Measurements from ENCODE around the gene SNX21.
A peak's percentile ranks its signal among the peaks of the same experiment; 100 is the strongest.
"Not testable (repeated sequence)": the region's sequence is repeated elsewhere in the genome, so short reads cannot be mapped to it uniquely, and the experiment has no call there.

The SNX21 gene

DNA sequence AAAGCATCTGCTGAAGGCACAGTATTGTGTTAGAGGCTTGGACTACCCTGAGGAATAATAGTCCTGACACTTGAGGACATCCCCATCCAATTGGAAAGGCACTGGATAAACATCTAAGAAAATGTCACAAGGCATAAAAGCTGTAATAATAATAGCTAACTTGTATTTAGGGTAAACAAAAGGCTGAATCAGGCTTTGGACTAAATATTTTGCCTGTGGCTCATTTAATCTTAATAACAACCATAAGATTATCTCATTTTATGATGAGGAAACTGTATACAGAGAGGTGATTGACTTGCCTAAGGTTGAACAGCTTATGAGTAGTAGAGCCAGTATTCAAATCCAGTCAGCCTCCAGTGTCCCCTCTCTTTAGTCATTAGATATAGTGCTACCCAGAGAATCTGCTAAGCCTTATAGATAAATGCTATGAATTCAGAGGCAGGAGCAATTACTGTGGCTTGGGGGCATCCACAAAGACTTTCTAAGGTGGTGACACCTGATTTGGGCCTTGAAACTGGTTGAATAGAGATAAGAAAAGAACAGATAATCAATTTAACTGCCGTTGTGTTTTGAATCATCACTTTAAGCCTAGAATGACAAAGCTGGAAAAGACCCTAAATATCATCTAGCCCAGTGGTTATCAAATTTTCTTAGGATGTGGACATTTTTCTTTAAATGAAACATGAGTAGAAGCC is 40.0 kb downstream of the SNX21 start:
- no peak for DNase-seq (ENCODE audit: low read depth, low spot score)
- Histone ChIP-seq H3K9me3 (ENCODE audit: insufficient read depth, low read length) (no peaks in the 10 kb centered on the region), H3K27me3 (ENCODE audit: insufficient read depth, insufficient read length) (no peaks in the 10 kb centered on the region), H3K36me3 (ENCODE audit: insufficient read depth, insufficient read length, low read length) (peaks cover 17% of the 10 kb centered on the region), H3K4me3 (ENCODE audit: insufficient read length, low read depth) (no peak overlapping the region), H3K4me1 (ENCODE audit: insufficient read depth, insufficient read length) (peaks cover 7% of the 10 kb centered on the region), H3K9ac (ENCODE audit: insufficient read length, low read depth) (no peak overlapping the region)
- TF ChIP-seq ZNF274 (IDR thresholded peaks at IDR 0.05; ENCODE audit: low read depth, low read length) (no peak), YY1 (IDR thresholded peaks at IDR 0.05; ENCODE audit: insufficient read depth, insufficient read length) (no peak), SUZ12 (IDR thresholded peaks at IDR 0.05; ENCODE audit: extremely low read depth, insufficient read depth, insufficient read length) (no peak)

DNA sequence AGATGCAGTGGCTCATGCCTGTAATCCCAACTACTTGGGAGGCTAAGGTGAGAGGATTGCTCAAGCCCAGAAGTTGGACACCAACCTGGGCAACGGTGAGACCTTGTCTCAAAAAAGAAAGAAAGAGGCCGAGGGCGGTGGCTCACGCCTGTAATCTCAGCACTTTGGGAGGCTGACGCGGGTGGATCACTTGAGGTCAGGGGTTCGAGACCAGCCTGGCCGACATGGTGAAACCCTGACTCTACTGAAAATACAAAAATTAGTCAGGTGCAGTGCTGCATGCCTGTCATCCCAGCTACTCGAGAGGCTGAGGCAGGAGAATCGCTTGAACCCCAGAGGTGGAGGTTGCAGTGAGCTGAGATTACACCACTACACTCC is 40.5 kb downstream of the SNX21 start:
- H3K36me3 ChIP-seq (ENCODE audit: insufficient read depth, insufficient read length, low read length) = peaks cover 17% of the 10 kb centered on the region

DNA sequence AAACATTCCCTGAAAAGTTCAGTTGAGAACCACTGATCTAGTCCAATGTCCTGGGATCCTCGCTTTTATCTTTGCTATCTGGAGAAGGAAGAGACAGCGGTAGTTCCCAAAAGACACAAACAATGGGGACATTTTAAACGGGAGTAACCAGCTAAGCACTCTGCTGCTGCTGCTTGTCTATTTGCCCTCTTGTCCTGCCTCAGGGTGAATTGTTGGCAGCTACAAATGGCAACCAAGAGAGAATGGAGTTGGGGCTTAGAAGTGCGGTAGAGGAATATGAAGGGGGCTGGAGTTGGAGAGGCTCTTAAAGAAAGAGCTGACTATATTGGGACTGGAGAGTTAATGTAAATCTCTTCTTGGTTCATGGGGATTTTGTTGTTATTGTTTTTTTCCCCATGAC is 41.0 kb downstream of the SNX21 start:
- TF ChIP-seq YY1 (IDR thresholded peaks at IDR 0.05; ENCODE audit: insufficient read depth, insufficient read length) (no peak), SUZ12 (IDR thresholded peaks at IDR 0.05; ENCODE audit: extremely low read depth, insufficient read depth, insufficient read length) (no peak), ZNF274 (IDR thresholded peaks at IDR 0.05; ENCODE audit: low read depth, low read length) (no peak)
- Histone ChIP-seq H3K9ac (ENCODE audit: insufficient read length, low read depth) (no peak overlapping the region), H3K36me3 (ENCODE audit: insufficient read depth, insufficient read length, low read length) (peaks cover 17% of the 10 kb centered on the region), H3K27me3 (ENCODE audit: insufficient read depth, insufficient read length) (no peaks in the 10 kb centered on the region), H3K4me3 (ENCODE audit: insufficient read length, low read depth) (no peak overlapping the region), H3K4me1 (ENCODE audit: insufficient read depth, insufficient read length) (peaks cover 7% of the 10 kb centered on the region), H3K9me3 (ENCODE audit: insufficient read depth, low read length) (no peaks in the 10 kb centered on the region)
- DNase-seq (ENCODE audit: low read depth, low spot score) = no peak

More for the DNA sequence above, 40.5 kb downstream of the SNX21 start:
- DNase-seq (ENCODE audit: low read depth, low spot score); H3K9ac ChIP-seq (ENCODE audit: insufficient read length, low read depth); H3K4me3 ChIP-seq (ENCODE audit: insufficient read length, low read depth); H3K9me3 ChIP-seq (ENCODE audit: insufficient read depth, low read length); H3K27me3 ChIP-seq (ENCODE audit: insufficient read depth, insufficient read length); H3K4me1 ChIP-seq (ENCODE audit: insufficient read depth, insufficient read length): not testable (repeated sequence)

DNA sequence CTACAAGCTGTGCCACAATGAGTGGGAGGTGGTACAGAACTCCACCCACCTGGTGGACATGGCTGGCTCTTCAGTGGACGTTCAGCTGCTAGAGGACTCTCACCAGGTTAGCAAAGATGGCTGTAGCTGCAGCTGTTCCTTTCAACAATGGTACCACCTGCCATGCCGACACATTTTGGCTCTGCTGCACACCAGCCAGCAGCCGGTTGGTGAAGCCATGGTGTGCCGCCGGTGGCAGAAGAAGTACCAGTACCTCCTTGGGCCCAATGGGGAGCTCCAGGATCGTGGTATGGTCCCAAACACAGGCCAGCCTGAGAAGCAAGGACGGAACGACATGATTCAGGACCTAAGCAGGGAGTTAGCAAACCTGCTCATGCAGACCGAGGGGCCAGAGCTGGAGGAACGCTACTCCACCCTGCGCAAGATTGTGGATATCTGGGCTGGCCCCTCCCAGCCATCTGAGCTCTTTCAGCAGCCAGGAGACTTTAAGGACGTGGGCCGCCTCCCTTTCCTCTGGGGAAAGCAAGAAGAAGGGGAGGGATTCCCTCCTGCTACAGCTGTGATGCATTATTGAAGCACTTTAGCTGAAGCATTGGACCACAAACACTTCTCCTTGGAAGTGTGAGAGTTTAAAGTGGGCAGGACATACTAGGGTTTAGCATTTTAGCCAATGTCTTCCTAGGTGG is 44.6 kb downstream of the SNX21 start:
- no peak overlapping the region for H3K4me3 ChIP-seq (ENCODE audit: insufficient read length, low read depth)
- H3K9ac ChIP-seq (ENCODE audit: insufficient read length, low read depth) = no peak overlapping the region
- no peaks in the 10 kb centered on the region for H3K9me3 ChIP-seq (ENCODE audit: insufficient read depth, low read length)
- no peaks in the 10 kb centered on the region for H3K27me3 ChIP-seq (ENCODE audit: insufficient read depth, insufficient read length)
- TF ChIP-seq SUZ12 (IDR thresholded peaks at IDR 0.05; ENCODE audit: extremely low read depth, insufficient read depth, insufficient read length) = no peak
- TF ChIP-seq ZNF274 (IDR thresholded peaks at IDR 0.05; ENCODE audit: low read depth, low read length) = no peak
- TF ChIP-seq YY1 (IDR thresholded peaks at IDR 0.05; ENCODE audit: insufficient read depth, insufficient read length) = no peak
- no peak for DNase-seq (ENCODE audit: low read depth, low spot score)
- peaks cover 26% of the 10 kb centered on the region for H3K36me3 ChIP-seq (ENCODE audit: insufficient read depth, insufficient read length, low read length)
- peaks cover 7% of the 10 kb centered on the region for H3K4me1 ChIP-seq (ENCODE audit: insufficient read depth, insufficient read length)

DNA sequence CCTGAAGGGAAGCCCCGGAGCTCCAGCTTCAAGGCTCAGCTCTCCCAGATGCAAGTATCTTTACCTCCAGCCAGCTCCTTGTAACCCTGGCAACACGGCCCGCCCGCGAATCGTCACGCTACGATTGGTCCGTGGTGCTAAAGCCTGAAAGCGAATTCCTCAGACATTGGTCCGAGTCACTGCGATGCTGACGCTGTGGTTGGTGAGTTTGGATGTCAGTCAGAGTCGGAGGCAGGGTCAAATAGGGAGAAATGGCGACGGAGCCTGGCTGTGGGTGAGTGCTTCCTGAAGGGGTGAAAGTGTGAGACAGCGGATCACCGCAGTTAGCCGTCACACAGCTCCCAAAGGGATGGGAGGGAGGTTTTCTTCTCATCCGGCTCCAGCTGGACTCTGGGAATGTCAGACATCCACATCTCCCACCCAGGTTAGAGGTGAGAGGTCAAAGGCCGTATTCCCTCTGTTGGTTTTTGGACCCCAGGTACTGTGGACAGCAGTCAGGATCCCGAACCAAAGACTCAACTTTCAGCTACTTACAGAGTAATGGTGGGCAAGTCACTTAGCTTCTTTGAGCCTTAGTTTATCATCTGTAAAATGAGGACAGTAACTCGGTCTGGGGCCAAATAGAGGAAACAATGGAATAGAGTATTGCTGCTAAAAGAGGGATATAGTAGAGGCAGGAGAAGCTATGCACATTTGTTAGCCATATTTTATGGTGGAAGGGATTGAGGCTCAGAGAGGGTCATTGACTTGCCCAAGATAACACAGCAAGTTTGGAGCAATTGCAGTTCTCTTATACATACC is 47.6 kb downstream of the SNX21 start, which contains the start of gene ZSWIM1:
ZSWIM1 (plus strand) TSS at position 240 of the 801 bp plus-strand sequence. CDS start 1,366 bp downstream, outside the sequence.
- peak within 1 kb of the TSS; percentile 94 for H3K4me3 ChIP-seq (ENCODE audit: insufficient read length, low read depth)
- DNase-seq (ENCODE audit: low read depth, low spot score) = peak; percentile 99
- H3K4me1 ChIP-seq (ENCODE audit: insufficient read depth, insufficient read length) = peaks cover 7% of the 10 kb centered on the region
- peaks cover 39% of the 10 kb centered on the region for H3K36me3 ChIP-seq (ENCODE audit: insufficient read depth, insufficient read length, low read length)
- peak within 1 kb of the TSS; percentile 96 for H3K9ac ChIP-seq (ENCODE audit: insufficient read length, low read depth)
- H3K9me3 ChIP-seq (ENCODE audit: insufficient read depth, low read length) = no peaks in the 10 kb centered on the region
- H3K27me3 ChIP-seq (ENCODE audit: insufficient read depth, insufficient read length) = no peaks in the 10 kb centered on the region
- TF ChIP-seq YY1 (IDR thresholded peaks at IDR 0.05; ENCODE audit: insufficient read depth, insufficient read length) (peak; percentile 74), SUZ12 (IDR thresholded peaks at IDR 0.05; ENCODE audit: extremely low read depth, insufficient read depth, insufficient read length) (no peak)

DNA sequence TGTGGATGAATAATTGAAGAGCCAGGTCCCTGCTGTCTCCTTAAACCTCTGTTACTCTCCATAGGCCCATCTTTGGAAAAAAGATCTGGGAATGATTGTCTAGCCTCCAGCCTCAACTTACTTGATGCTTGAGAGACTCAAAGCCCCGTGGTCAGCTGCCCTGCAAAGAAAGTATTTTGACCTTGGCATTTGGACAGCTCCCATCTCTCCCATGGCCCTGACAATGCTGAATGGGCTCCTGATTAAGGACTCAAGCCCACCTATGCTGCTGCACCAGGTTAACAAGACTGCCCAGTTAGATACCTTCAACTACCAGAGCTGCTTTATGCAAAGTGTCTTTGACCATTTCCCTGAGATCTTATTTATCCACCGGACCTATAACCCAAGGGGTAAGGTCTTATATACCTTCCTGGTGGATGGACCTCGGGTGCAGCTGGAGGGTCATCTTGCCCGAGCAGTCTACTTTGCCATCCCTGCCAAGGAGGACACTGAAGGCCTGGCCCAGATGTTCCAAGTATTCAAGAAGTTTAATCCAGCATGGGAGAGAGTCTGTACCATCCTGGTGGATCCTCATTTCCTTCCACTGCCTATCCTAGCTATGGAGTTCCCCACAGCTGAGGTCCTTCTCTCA is 49.0 kb downstream of the SNX21 start:
- H3K36me3 ChIP-seq (ENCODE audit: insufficient read depth, insufficient read length, low read length) = peaks cover 38% of the 10 kb centered on the region
- TF ChIP-seq SUZ12 (IDR thresholded peaks at IDR 0.05; ENCODE audit: extremely low read depth, insufficient read depth, insufficient read length) (no peak), ZNF274 (IDR thresholded peaks at IDR 0.05; ENCODE audit: low read depth, low read length) (no peak), YY1 (IDR thresholded peaks at IDR 0.05; ENCODE audit: insufficient read depth, insufficient read length) (no peak)
- H3K4me1 ChIP-seq (ENCODE audit: insufficient read depth, insufficient read length) = peaks cover 7% of the 10 kb centered on the region
- no peaks in the 10 kb centered on the region for H3K9me3 ChIP-seq (ENCODE audit: insufficient read depth, low read length)
- H3K27me3 ChIP-seq (ENCODE audit: insufficient read depth, insufficient read length) = no peaks in the 10 kb centered on the region
- no peak overlapping the region for H3K4me3 ChIP-seq (ENCODE audit: insufficient read length, low read depth)
- no peak for DNase-seq (ENCODE audit: low read depth, low spot score)
- H3K9ac ChIP-seq (ENCODE audit: insufficient read length, low read depth) = no peak overlapping the region

DNA sequence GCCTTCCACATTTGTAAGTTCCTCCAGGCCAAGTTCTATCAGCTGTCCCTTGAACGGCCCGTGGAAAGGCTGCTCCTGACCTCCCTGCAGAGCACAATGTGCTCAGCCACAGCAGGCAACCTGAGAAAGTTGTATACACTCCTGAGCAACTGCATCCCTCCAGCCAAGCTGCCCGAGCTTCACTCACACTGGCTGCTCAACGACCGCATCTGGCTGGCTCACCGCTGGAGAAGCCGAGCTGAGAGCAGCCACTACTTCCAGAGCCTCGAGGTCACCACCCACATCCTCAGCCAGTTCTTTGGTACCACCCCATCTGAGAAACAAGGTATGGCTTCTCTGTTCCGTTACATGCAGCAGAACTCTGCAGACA is 49.5 kb downstream of the SNX21 start:
- Histone ChIP-seq H3K27me3 (ENCODE audit: insufficient read depth, insufficient read length) (no peaks in the 10 kb centered on the region), H3K9me3 (ENCODE audit: insufficient read depth, low read length) (no peaks in the 10 kb centered on the region), H3K36me3 (ENCODE audit: insufficient read depth, insufficient read length, low read length) (peaks cover 33% of the 10 kb centered on the region), H3K4me3 (ENCODE audit: insufficient read length, low read depth) (no peak overlapping the region), H3K4me1 (ENCODE audit: insufficient read depth, insufficient read length) (peaks cover 4% of the 10 kb centered on the region), H3K9ac (ENCODE audit: insufficient read length, low read depth) (no peak overlapping the region)
- no peak for DNase-seq (ENCODE audit: low read depth, low spot score)
- no peak for TF ChIP-seq YY1 (IDR thresholded peaks at IDR 0.05; ENCODE audit: insufficient read depth, insufficient read length)
- TF ChIP-seq ZNF274 (IDR thresholded peaks at IDR 0.05; ENCODE audit: low read depth, low read length) = no peak
- no peak for TF ChIP-seq SUZ12 (IDR thresholded peaks at IDR 0.05; ENCODE audit: extremely low read depth, insufficient read depth, insufficient read length)

Measured in NT2/D1 (cell line).